ENCODE results near the gene SNAP23.

The SNAP23 gene

GRCh38 chr15:42544853-42545629, 49.6 kb downstream of the SNAP23 start:
- TF ChIP-seq CTCF (IDR thresholded peaks at IDR 0.05; ENCODE audit: low read depth, low read length, missing control alignments) = no peak
- in situ Hi-C loops (cut with HindIII; ENCODE audit: low pct_ligation_motif_present, low sequenced_read_pairs) = no loop called here
- Histone ChIP-seq H3K27me3 (replicated peaks) (no peaks in the 10 kb centered on the region), H3K27ac (no peak overlapping the region), H3K4me3 (ENCODE audit: low read depth, low read length) (no peak overlapping the region), H3K36me3 (replicated peaks) (peaks cover 8% of the 10 kb centered on the region)
- DNase-seq = peak; percentile 1

GRCh38 chr15:42547918-42548248, 52.4 kb downstream of the SNAP23 start:
- Histone ChIP-seq H3K4me3 (ENCODE audit: low read depth, low read length) (peak overlapping the region; percentile 94), H3K27ac (peak overlapping the region; percentile 37), H3K27me3 (replicated peaks) (no peaks in the 10 kb centered on the region), H3K36me3 (replicated peaks) (peaks cover 5% of the 10 kb centered on the region)
- no peak for TF ChIP-seq CTCF (IDR thresholded peaks at IDR 0.05; ENCODE audit: low read depth, low read length, missing control alignments)
- in situ Hi-C loops (cut with HindIII; ENCODE audit: low pct_ligation_motif_present, low sequenced_read_pairs) = no loop called here
- no peak for DNase-seq

GRCh38 chr15:42548249-42549031, 53.0 kb downstream of the SNAP23 start, which contains the start of the genes HAUS2 and LRRC57:
Gene HAUS2 (plus strand): TSS chr15:42548838. CDS start chr15:42548873, 35 bp downstream.
Gene LRRC57 (minus strand): TSS chr15:42548793. CDS start chr15:42548434, 359 bp downstream.
- peak; percentile 63 for DNase-seq
- Histone ChIP-seq H3K36me3 (replicated peaks) (peaks cover 3% of the 10 kb centered on the region), H3K27me3 (replicated peaks) (no peaks in the 10 kb centered on the region), H3K27ac (peak within 1 kb of the TSS; percentile 37), H3K4me3 (ENCODE audit: low read depth, low read length) (peak within 1 kb of the TSS; percentile 94)
- TF ChIP-seq CTCF (IDR thresholded peaks at IDR 0.05; ENCODE audit: low read depth, low read length, missing control alignments) = no peak
- in situ Hi-C loops (cut with HindIII; ENCODE audit: low pct_ligation_motif_present, low sequenced_read_pairs) = no loop called here

GRCh38 chr15:42549032-42549491, 53.6 kb downstream of the SNAP23 start:
- in situ Hi-C loops (cut with HindIII; ENCODE audit: low pct_ligation_motif_present, low sequenced_read_pairs) = no loop called here
- TF ChIP-seq CTCF (IDR thresholded peaks at IDR 0.05; ENCODE audit: low read depth, low read length, missing control alignments) = no peak
- peaks cover 2% of the 10 kb centered on the region for H3K36me3 ChIP-seq (replicated peaks)
- H3K27me3 ChIP-seq (replicated peaks) = no peaks in the 10 kb centered on the region
- DNase-seq = peak; percentile 3
- peak overlapping the region; percentile 37 for H3K27ac ChIP-seq
- H3K4me3 ChIP-seq (ENCODE audit: low read depth, low read length) = peak overlapping the region; percentile 94

- no peak for DNase-seq
- peak overlapping the region; percentile 94 for H3K4me3 ChIP-seq (ENCODE audit: low read depth, low read length)
- H3K27ac ChIP-seq = no peak overlapping the region
- no peak for TF ChIP-seq CTCF (IDR thresholded peaks at IDR 0.05; ENCODE audit: low read depth, low read length, missing control alignments)
- no peaks in the 10 kb centered on the region for H3K27me3 ChIP-seq (replicated peaks)
- H3K36me3 ChIP-seq (replicated peaks) = peaks cover 2% of the 10 kb centered on the region
- in situ Hi-C loops (cut with HindIII; ENCODE audit: low pct_ligation_motif_present, low sequenced_read_pairs) = no loop called here
These were observed 54.4 kb downstream of the SNAP23 start for GRCh38 chr15:42549741-42550392.

Measured in brain microvascular endothelial cell (primary cell).